ENCODE results near the gene EPHB2.

DNA sequence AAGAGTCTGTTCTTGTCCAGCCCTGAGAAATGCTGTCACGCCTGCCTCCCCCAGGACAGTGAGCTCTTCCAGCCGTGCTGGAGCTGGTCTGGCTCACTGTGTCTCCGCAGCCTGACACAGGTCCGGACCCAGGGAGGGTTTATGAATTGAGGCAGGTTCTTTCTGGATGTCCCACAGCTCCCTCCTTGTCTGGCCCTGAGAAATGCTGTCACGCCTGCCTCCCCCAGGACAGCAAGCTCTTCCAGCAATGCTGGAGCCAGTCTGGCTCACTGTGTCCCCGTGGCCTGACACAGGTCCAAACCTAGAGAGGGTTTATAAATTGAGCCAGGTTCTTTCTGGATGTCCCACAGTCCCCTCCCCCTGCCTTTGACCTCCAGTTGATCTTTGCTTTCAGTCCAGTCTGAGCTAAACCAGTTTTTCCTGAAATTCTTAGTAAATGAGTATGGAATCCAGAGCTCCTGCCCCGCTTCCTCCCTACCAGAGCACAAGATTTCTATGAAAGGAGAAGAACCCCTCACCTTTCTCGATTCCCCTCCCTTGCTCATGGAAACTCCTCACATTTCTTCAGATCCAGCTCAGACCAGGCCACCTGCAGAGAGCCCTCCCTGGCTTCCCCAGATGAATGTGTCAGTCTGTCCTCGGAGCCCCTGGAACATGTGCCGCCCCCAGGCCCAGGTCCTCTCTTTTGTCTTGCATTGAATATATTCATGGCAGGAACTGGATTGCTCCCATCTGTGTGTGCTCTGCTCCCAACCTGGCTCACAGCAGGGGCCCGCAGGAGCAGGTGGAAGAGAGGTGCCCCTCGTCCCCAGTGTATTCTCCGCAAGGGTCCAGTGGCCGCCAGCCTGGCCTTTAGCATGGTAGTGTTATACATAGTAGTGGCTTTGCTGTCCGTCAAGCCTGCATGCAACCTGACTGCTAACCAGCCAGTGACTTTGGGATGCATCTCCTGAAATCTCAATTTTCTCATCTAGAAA lies 116.3 kb downstream of the EPHB2 start:
- TF ChIP-seq EZH2 (IDR thresholded peaks at IDR 0.05; ENCODE audit: borderline replicate concordance, insufficient read depth, low read length, poor library complexity, severe bottlenecking) (no peak), TAF1 (IDR thresholded peaks at IDR 0.05; ENCODE audit: low read depth) (no peak), POLR2AphosphoS5 (IDR thresholded peaks at IDR 0.05) (no peak)
- TF ChIP-seq, protein P1, sequence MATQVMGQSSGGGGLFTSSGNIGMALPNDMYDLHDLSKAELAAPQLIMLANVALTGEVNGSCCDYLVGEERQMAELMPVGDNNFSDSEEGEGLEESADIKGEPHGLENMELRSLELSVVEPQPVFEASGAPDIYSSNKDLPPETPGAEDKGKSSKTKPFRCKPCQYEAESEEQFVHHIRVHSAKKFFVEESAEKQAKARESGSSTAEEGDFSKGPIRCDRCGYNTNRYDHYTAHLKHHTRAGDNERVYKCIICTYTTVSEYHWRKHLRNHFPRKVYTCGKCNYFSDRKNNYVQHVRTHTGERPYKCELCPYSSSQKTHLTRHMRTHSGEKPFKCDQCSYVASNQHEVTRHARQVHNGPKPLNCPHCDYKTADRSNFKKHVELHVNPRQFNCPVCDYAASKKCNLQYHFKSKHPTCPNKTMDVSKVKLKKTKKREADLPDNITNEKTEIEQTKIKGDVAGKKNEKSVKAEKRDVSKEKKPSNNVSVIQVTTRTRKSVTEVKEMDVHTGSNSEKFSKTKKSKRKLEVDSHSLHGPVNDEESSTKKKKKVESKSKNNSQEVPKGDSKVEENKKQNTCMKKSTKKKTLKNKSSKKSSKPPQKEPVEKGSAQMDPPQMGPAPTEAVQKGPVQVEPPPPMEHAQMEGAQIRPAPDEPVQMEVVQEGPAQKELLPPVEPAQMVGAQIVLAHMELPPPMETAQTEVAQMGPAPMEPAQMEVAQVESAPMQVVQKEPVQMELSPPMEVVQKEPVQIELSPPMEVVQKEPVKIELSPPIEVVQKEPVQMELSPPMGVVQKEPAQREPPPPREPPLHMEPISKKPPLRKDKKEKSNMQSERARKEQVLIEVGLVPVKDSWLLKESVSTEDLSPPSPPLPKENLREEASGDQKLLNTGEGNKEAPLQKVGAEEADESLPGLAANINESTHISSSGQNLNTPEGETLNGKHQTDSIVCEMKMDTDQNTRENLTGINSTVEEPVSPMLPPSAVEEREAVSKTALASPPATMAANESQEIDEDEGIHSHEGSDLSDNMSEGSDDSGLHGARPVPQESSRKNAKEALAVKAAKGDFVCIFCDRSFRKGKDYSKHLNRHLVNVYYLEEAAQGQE (IDR thresholded peaks at IDR 0.05; ENCODE audit: borderline replicate concordance), result no peak
- TF ChIP-seq, protein P2, sequence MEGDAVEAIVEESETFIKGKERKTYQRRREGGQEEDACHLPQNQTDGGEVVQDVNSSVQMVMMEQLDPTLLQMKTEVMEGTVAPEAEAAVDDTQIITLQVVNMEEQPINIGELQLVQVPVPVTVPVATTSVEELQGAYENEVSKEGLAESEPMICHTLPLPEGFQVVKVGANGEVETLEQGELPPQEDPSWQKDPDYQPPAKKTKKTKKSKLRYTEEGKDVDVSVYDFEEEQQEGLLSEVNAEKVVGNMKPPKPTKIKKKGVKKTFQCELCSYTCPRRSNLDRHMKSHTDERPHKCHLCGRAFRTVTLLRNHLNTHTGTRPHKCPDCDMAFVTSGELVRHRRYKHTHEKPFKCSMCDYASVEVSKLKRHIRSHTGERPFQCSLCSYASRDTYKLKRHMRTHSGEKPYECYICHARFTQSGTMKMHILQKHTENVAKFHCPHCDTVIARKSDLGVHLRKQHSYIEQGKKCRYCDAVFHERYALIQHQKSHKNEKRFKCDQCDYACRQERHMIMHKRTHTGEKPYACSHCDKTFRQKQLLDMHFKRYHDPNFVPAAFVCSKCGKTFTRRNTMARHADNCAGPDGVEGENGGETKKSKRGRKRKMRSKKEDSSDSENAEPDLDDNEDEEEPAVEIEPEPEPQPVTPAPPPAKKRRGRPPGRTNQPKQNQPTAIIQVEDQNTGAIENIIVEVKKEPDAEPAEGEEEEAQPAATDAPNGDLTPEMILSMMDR (IDR thresholded peaks at IDR 0.05; ENCODE audit: poor library complexity, severe bottlenecking), result no peak
